Left lung (tissue), 10 donors: ENCODE data around the gene MYL9. TPM values are rescaled to one million over a fixed set of nuclear protein-coding genes. Genes with fewer than 3 reads are reported as not detected.
A peak's percentile ranks its signal among the peaks of the same experiment; 100 is the strongest.
"Not testable (repeated sequence)": the region's sequence is repeated elsewhere in the genome, so short reads cannot be mapped to it uniquely, and the experiment has no call there.

Source experiments
- ATAC-seq: fragments of 200-7000 bp; cut with Tn5 transposase; one replicate; pipeline ENCODE4 v1.9.1; 2020; ENCODE audit warnings: moderate library complexity
- DNase-seq, 4 donors: peaks; one replicate each; pipeline ENCODE4 v3.0.0-alpha.2; 2013 to 2020
- H3K27ac ChIP-seq, 2 donors: fragments of 200-600 bp; sonication (generic) in 1 of 2; one replicate each; pipeline versions ENCODE4 v1.5.0 to v1.8.0; 2020 to 2021
- H3K27me3 ChIP-seq, 2 donors: fragments of 200-600 bp; sonication (generic) in 1 of 2; one replicate each; pipeline versions ENCODE4 v1.5.0 to v1.8.0; 2020 to 2021
- H3K36me3 ChIP-seq, 2 donors: fragments of 200-600 bp; sonication (generic) in 1 of 2; one replicate each; pipeline versions ENCODE4 v1.5.0 to v1.8.0; 2020 to 2021
- H3K4me1 ChIP-seq, 2 donors: fragments of 200-600 bp; one replicate each; pipeline ENCODE4 v1.8.0; 2021
- H3K4me3 ChIP-seq, 2 donors: fragments of 200-600 bp; sonication (generic) in 1 of 2; one replicate each; pipeline versions ENCODE4 v1.5.0 to v1.8.0; 2020 to 2021; ENCODE audit warnings: mild to moderate bottlenecking in 1 of 2
- H3K9me3 ChIP-seq, 2 donors: fragments of 200-600 bp; sonication (generic) in 1 of 2; one replicate each; pipeline versions ENCODE4 v1.5.0 to v1.8.0; 2020 to 2021
- CTCF ChIP-seq, 2 donors: fragments of 200-600 bp; sonication (generic) in 1 of 2; IDR thresholded peaks; one replicate each; pipeline versions ENCODE4 v1.5.0 to v1.8.0; 2021; ENCODE audit warnings: antibody characterized with exemption in 2 of 2
- intact Hi-C, 2 donors: fragments of 100-400 bp; cut with DNase I; formaldehyde crosslinking; loops; one replicate each; pipeline versions ENCODE4 v1.11.2 to v1.14.2; 2022
- polyA plus RNA-seq, 6 donors: library from polyadenylated mRNA; unstranded; fragments of 120-200 nt; gene quantifications; one replicate each; pipeline ENCODE4 v1.2.1, GENCODE V29; 2013; ENCODE audit not compliant: insufficient read length in 6 of 6
- total RNA-seq, 2 donors: library from RNA; stranded (reverse); fragmentation: NEBNext Ultra II Directional; extraction: Animal tissue kit (Norgen Biotek cat#: 25700); gene quantifications; one replicate each; pipeline ENCODE4 v1.2.1, GENCODE V29; 2021
- donor health status: DM: no; HTN: yes; CAD: no.
- donor health status: DM: no; HTN: no; CAD: no.

Gene MYL9
- total and polyA plus RNA-seq, 8 donors: 198 to 348 (median 278) TPM

DNA sequence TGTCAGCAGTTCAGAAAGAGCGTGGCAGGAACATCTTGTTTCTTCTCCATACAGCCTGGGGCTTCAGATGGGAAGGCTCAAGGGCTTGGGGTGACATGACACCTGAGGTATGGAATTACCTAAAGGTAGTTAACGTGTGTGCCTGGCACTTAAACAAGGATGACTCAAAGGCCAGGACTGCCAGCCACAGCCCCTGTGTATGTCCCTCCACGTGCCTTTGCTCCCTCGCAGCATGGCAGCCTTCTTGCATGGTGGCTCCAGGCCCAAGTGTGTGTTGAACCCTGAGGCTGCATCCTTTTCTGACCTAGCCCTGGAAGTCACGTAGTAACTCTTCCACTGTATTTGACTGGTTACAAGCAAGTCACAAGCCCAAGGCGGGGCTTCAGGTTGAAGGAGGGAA lies 33.6 kb upstream of the MYL9 start:
- H3K9me3 ChIP-seq: no peaks in the 10 kb centered on the region
- no peak for TF ChIP-seq CTCF (IDR thresholded peaks at IDR 0.05)
- intact Hi-C loops: no loop called here
- peaks cover 0 to 97% of the 10 kb centered on the region in 2 donors for H3K36me3 ChIP-seq
- no peaks in the 10 kb centered on the region for H3K27me3 ChIP-seq
- no peak overlapping the region for H3K4me3 ChIP-seq
- ATAC-seq (no peak), DNase-seq (no peak)
- no peaks in the 10 kb centered on the region for H3K4me1 ChIP-seq
- no peak overlapping the region for H3K27ac ChIP-seq

- intact Hi-C loops: no loop called here
- DNase-seq: no peak
- peaks cover 0 to 58% of the 10 kb centered on the region in 2 donors for H3K36me3 ChIP-seq
- no peak overlapping the region for H3K4me3 ChIP-seq
- H3K9me3 ChIP-seq: no peaks in the 10 kb centered on the region
- H3K4me1 ChIP-seq: peaks cover 0 to 5% of the 10 kb centered on the region in 2 donors
- H3K27me3 ChIP-seq: no peaks in the 10 kb centered on the region
- no peak for TF ChIP-seq CTCF (IDR thresholded peaks at IDR 0.05)
- ATAC-seq: no peak
- H3K27ac ChIP-seq: no peak overlapping the region
Observed at GRCh38 chr20:36519012-36519719, 22.2 kb upstream of the MYL9 start.

DNA sequence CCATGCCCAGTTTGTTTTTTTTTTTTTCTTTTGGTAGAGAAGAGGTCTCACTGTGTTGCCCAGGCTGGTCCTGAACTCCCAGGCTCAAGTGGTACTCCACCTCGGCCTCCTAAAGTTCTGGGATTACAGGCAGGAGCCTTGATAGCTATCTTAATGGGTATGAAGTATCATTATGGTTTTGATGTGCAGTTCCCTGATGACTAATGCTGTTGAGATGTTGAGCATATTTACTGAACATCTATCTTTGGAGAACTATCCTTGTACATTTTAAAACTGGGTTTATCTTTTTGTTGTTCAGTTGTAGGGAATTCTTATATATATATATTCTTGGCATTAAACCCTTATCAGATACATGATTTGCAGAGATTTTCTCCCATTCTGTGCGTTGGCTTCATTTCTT lies 21.4 kb upstream of the MYL9 start:
- no peak for TF ChIP-seq CTCF (IDR thresholded peaks at IDR 0.05)
- Histone ChIP-seq H3K36me3 (peaks cover 0 to 61% of the 10 kb centered on the region in 2 donors), H3K27me3 (no peaks in the 10 kb centered on the region), H3K4me1 (peaks cover 0 to 5% of the 10 kb centered on the region in 2 donors), H3K4me3 (no peak overlapping the region), H3K9me3 (no peaks in the 10 kb centered on the region), H3K27ac (no peak overlapping the region)
- peak; percentile 44 for ATAC-seq
- intact Hi-C loops: no loop called here
- DNase-seq: no peak

DNA sequence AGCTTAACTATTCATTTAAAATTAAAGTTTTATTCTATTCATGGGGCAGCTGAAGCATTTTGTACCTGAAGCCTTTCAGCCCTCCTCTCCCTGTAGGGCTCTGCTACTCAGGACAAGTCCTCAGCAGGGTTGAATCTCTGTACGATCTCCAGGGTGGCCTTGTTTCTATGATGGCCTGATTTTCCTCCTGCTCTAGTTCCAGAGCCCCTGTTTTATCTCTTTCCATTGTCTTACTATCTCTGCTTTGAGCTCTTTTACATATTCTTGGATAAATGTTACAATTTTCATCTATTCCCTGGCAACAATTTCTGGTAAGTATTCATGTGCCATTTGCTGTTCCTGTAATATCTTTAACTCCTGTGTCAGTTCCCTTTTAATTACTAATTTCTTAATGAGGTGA lies 19.8 kb upstream of the MYL9 start:
- TF ChIP-seq CTCF (IDR thresholded peaks at IDR 0.05): no peak
- peaks cover 0 to 5% of the 10 kb centered on the region in 2 donors for H3K4me1 ChIP-seq
- no peak overlapping the region for H3K27ac ChIP-seq
- DNase-seq (no peak), ATAC-seq (no peak)
- H3K36me3 ChIP-seq: peaks cover 0 to 61% of the 10 kb centered on the region in 2 donors
- H3K4me3 ChIP-seq: no peak overlapping the region
- intact Hi-C loops: no loop called here
- H3K9me3 ChIP-seq: no peaks in the 10 kb centered on the region
- no peaks in the 10 kb centered on the region for H3K27me3 ChIP-seq

DNA sequence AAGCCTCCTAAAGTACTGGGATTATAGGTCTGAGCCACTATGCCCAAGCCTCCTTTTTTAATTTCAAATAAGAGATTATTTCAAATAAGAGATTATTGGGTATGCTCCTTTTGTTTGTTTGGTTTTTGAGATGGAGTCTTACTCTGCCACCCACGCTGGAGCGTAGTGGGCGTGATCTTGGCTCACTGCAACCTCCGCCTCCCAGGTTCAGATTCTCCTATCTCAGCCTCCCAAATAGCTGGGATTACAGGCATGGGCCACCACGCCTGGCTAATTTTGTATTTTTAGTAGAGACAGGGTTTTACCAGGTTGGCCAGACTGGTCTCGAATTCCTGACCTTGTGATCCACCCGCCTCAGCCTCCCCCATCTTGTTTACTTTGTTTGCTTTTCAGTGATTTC lies 18.9 kb upstream of the MYL9 start:
- H3K9me3 ChIP-seq, H3K27ac ChIP-seq, ATAC-seq, H3K27me3 ChIP-seq, H3K4me1 ChIP-seq, H3K4me3 ChIP-seq, intact Hi-C loops, DNase-seq: not testable (repeated sequence)
- H3K36me3 ChIP-seq: peaks cover 0 to 62% of the 10 kb centered on the region in 2 donors

- ATAC-seq: no peak
- Histone ChIP-seq H3K27me3 (no peaks in the 10 kb centered on the region), H3K4me1 (peaks cover 0 to 5% of the 10 kb centered on the region in 2 donors), H3K36me3 (peaks cover 0 to 71% of the 10 kb centered on the region in 2 donors), H3K4me3 (no peak overlapping the region), H3K27ac (no peak overlapping the region), H3K9me3 (no peaks in the 10 kb centered on the region)
- TF ChIP-seq CTCF (IDR thresholded peaks at IDR 0.05): no peak
- intact Hi-C loops: no loop called here
- DNase-seq: no peak
Observed at GRCh38 chr20:36523341-36523740, 18.0 kb upstream of the MYL9 start.
